Peyer's patch (tissue), 4 donors: ENCODE measurements around the gene ABLIM2. TPM values are rescaled to one million over a fixed set of nuclear protein-coding genes. Genes with fewer than 3 reads are reported as not detected.

ENCODE experiments used
- DNase-seq, 3 donors: peaks; one replicate each; pipeline ENCODE4 v3.0.0-alpha.2; 2017 to 2019
- H3K27ac ChIP-seq, 4 donors: fragments of 200-600 bp; sonication (generic); one replicate each; pipeline ENCODE4 v1.5.1; 2016 to 2019
- H3K27me3 ChIP-seq, 2 donors: fragments of 200-600 bp; sonication (generic); one replicate each; pipeline ENCODE4 v1.5.1; 2019
- H3K36me3 ChIP-seq, 3 donors: fragments of 200-600 bp; sonication (generic); one replicate each; pipeline ENCODE4 v1.5.1; 2016 to 2019
- H3K4me1 ChIP-seq, 4 donors: fragments of 200-600 bp; sonication (generic); one replicate each; pipeline ENCODE4 v1.5.1; 2016 to 2019
- H3K4me3 ChIP-seq, 4 donors: fragments of 200-600 bp; sonication (generic); 1 replicate in 3 of 4; 2 replicates in 1 of 4; pipeline ENCODE4 v1.5.1; 2016 to 2019; ENCODE audit warnings: mild to moderate bottlenecking in 1 of 4
- H3K9me3 ChIP-seq, 4 donors: fragments of 200-600 bp; sonication (generic); one replicate each; pipeline ENCODE4 v1.5.1; 2016 to 2019; ENCODE audit warnings: mild to moderate bottlenecking in 1 of 4
- POLR2A ChIP-seq, 2 donors: fragments of 450-650 bp; IDR thresholded peaks; one replicate each; pipeline ENCODE4 v1.5.1; 2017; ENCODE audit warnings: antibody characterized with exemption in 2 of 2, mild to moderate bottlenecking in 2 of 2, moderate library complexity in 2 of 2
- total RNA-seq, 4 donors: library from RNA; depleted of rRNA; stranded (reverse); fragments of >200 nt; gene quantifications; one replicate each; pipeline ENCODE4 v1.1.0, GENCODE V29; 2016
- TF ChIP-seq, protein P1 (sequence below), 6 experiments: fragments of 450-650 bp in 4 of 6; fragments of 200-600 bp in 2 of 6; sonication (generic) in 1 of 6; IDR thresholded peaks; one replicate each; pipeline ENCODE4 v1.5.1; 2017 to 2019; ENCODE audit warnings: antibody characterized with exemption in 6 of 6, mild to moderate bottlenecking in 3 of 6, moderate library complexity in 1 of 6

The ABLIM2 gene
- total RNA-seq, 4 donors from 2014 or later: 9.0 to 24.2 (median 11.7) TPM

GRCh38 chr4:8030121-8030781, 128.4 kb downstream of the ABLIM2 start:
- no peaks in the 10 kb centered on the region for H3K9me3 ChIP-seq
- H3K27me3 ChIP-seq: no peaks in the 10 kb centered on the region
- no peaks in the 10 kb centered on the region for H3K36me3 ChIP-seq
- TF ChIP-seq POLR2A (IDR thresholded peaks at IDR 0.05): no peak
- TF ChIP-seq, protein P1, sequence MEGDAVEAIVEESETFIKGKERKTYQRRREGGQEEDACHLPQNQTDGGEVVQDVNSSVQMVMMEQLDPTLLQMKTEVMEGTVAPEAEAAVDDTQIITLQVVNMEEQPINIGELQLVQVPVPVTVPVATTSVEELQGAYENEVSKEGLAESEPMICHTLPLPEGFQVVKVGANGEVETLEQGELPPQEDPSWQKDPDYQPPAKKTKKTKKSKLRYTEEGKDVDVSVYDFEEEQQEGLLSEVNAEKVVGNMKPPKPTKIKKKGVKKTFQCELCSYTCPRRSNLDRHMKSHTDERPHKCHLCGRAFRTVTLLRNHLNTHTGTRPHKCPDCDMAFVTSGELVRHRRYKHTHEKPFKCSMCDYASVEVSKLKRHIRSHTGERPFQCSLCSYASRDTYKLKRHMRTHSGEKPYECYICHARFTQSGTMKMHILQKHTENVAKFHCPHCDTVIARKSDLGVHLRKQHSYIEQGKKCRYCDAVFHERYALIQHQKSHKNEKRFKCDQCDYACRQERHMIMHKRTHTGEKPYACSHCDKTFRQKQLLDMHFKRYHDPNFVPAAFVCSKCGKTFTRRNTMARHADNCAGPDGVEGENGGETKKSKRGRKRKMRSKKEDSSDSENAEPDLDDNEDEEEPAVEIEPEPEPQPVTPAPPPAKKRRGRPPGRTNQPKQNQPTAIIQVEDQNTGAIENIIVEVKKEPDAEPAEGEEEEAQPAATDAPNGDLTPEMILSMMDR (IDR thresholded peaks at IDR 0.05): no peak
- H3K27ac ChIP-seq: no peak overlapping the region
- H3K4me1 ChIP-seq: no peaks in the 10 kb centered on the region
- no peak overlapping the region for H3K4me3 ChIP-seq
- no peak for DNase-seq

DNA sequence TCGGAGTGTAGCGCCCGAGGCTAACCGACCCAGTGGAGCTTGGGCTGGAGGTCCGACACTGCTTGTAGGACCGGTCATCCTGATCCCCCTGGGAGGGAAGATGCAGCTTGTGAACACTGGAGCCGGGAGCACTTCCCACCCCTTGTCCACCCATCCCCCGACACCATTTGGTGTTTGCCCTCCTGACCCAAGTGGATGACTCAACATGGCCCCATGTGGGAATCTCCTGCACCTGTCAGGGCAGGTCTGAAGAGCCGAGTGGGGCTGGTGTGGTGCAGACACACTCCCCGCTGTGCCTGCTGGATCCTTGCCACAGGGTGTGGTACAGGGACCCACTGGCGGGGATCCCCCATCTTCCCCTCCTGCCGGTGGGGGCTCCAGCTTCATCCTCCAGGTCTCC, 128.9 kb downstream of the ABLIM2 start:
- Histone ChIP-seq H3K36me3 (no peaks in the 10 kb centered on the region), H3K4me1 (no peaks in the 10 kb centered on the region), H3K27me3 (no peaks in the 10 kb centered on the region), H3K27ac (no peak overlapping the region), H3K9me3 (no peaks in the 10 kb centered on the region), H3K4me3 (no peak overlapping the region)
- TF ChIP-seq POLR2A (IDR thresholded peaks at IDR 0.05): no peak
- TF ChIP-seq, protein P1 (IDR thresholded peaks at IDR 0.05): no peak
- no peak for DNase-seq

DNA sequence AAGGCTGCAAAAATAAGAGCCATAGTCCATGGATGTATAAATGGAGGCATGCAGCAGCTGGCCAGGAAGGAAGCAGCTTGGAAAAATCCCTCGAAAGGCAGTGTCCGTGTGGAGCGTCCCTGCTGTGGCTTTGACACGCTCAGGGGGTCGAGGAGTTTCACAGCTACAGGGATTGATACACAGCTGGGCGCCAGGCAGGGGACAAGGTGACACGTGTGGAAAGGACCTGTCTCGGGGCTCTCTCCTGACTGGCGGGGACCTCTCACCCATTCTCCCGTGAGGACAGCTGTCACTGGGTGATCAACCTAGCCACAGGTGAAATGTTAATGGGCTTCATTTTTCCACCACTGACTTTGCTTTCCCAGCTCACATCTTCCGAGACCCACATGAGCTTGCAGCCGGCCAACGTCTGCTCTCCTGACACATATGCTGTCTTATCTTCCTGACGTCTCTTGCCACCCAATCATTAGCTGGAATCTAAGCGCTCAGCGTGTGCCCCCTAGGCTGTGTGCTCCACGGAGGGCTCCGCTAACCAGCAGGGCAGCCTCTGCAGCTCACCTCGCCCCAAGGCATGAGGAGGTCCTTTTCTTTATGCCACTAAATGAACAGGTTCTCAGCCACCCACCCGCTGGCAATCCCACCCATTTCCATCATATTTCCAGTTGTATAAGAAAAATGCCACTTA, 129.6 kb downstream of the ABLIM2 start:
- Histone ChIP-seq H3K9me3 (no peaks in the 10 kb centered on the region), H3K36me3 (no peaks in the 10 kb centered on the region), H3K4me3 (no peak overlapping the region), H3K27me3 (no peaks in the 10 kb centered on the region), H3K27ac (no peak overlapping the region), H3K4me1 (no peaks in the 10 kb centered on the region)
- TF ChIP-seq, protein P1 (IDR thresholded peaks at IDR 0.05): no peak
- TF ChIP-seq POLR2A (IDR thresholded peaks at IDR 0.05): no peak
- no peak for DNase-seq

- Histone ChIP-seq H3K27me3 (no peaks in the 10 kb centered on the region), H3K36me3 (no peaks in the 10 kb centered on the region), H3K4me1 (no peaks in the 10 kb centered on the region), H3K4me3 (no peak overlapping the region), H3K27ac (no peak overlapping the region), H3K9me3 (no peaks in the 10 kb centered on the region)
- TF ChIP-seq, protein P1 (IDR thresholded peaks at IDR 0.05): no peak
- no peak for TF ChIP-seq POLR2A (IDR thresholded peaks at IDR 0.05)
- DNase-seq: no peak
These were observed 130.2 kb downstream of the ABLIM2 start for GRCh38 chr4:8028368-8028767.

GRCh38 chr4:8026453-8026852, 132.2 kb downstream of the ABLIM2 start:
- no peaks in the 10 kb centered on the region for H3K9me3 ChIP-seq
- DNase-seq: no peak
- H3K4me1 ChIP-seq: no peaks in the 10 kb centered on the region
- H3K36me3 ChIP-seq: no peaks in the 10 kb centered on the region
- TF ChIP-seq, protein P1 (IDR thresholded peaks at IDR 0.05): no peak
- TF ChIP-seq POLR2A (IDR thresholded peaks at IDR 0.05): no peak
- no peaks in the 10 kb centered on the region for H3K27me3 ChIP-seq
- H3K27ac ChIP-seq: no peak overlapping the region
- H3K4me3 ChIP-seq: no peak overlapping the region
